C4-2B (cell line): ENCODE data around the gene ILKAP.

Experiments
- H3K27ac ChIP-seq: fragments of 450-650 bp; 2 replicates; pipeline ENCODE4 v1.5.1; 2017
- CTCF ChIP-seq: fragments of 450-650 bp; conservative IDR thresholded peaks from 2 replicates; pipeline ENCODE4 v1.5.1; 2017; ENCODE audit warnings: mild to moderate bottlenecking
- ZFX ChIP-seq: fragments of 450-650 bp; IDR thresholded peaks from 2 replicates; pipeline ENCODE4 v1.6.1; 2017

The ILKAP gene

GRCh38 chr2:238159071-238159539, 44.4 kb downstream of the ILKAP start:
- peak overlapping the region; percentile 34 for H3K27ac ChIP-seq
- TF ChIP-seq ZFX (peak; percentile 14; the same call in 1 of the 2 replicates), CTCF (peak; percentile 58)

- H3K27ac ChIP-seq: peak within 1 kb of the TSS; percentile 34
- TF ChIP-seq ZFX (0 out of 2 replicates have a peak, but pooled peaks have one; percentile 35), CTCF (peak; percentile 78)
These were observed 44.9 kb downstream of the ILKAP start, which contains the start of gene ERFE for GRCh38 chr2:238158509-238159070. TSS of gene ERFE (plus strand) at chr2:238158970. CDS start at chr2:238159008, 38 bp downstream.

- no peak overlapping the region for H3K27ac ChIP-seq
- TF ChIP-seq ZFX (no peak), CTCF (no peak)
These were observed 45.4 kb downstream of the ILKAP start for GRCh38 chr2:238158018-238158508.

- no peak overlapping the region for H3K27ac ChIP-seq
- no peak for TF ChIP-seq ZFX
These were observed 45.9 kb downstream of the ILKAP start for GRCh38 chr2:238157506-238158017.

- no peak for TF ChIP-seq CTCF
- TF ChIP-seq ZFX: no peak
- H3K27ac ChIP-seq: no peak overlapping the region
These were observed 47.5 kb downstream of the ILKAP start for GRCh38 chr2:238155761-238156694.

- no peak overlapping the region for H3K27ac ChIP-seq
- TF ChIP-seq ZFX: no peak
- no peak for TF ChIP-seq CTCF
These were observed 48.3 kb downstream of the ILKAP start for GRCh38 chr2:238155051-238155760.

GRCh38 chr2:238154570-238154969, 48.9 kb downstream of the ILKAP start:
- H3K27ac ChIP-seq: no peak overlapping the region
- no peak for TF ChIP-seq CTCF
- TF ChIP-seq ZFX: no peak
